H1 (cell line): ENCODE results near the gene ZNF618. TPM values are rescaled to one million over a fixed set of nuclear protein-coding genes. Genes with fewer than 3 reads are reported as not detected.

Experiments used
- CTBP2 ChIP-seq: IDR thresholded peaks from 2 replicates; pipeline ENCODE4 v1.7.0; 2011; ENCODE audit warnings: borderline replicate concordance, mild to moderate bottlenecking, moderate library complexity, mixed read lengths, low read length; ENCODE audit not compliant: insufficient read depth, insufficient read length
- JUND ChIP-seq: IDR thresholded peaks from 2 replicates; pipeline ENCODE4 v1.6.1; 2011; ENCODE audit warnings: mild to moderate bottlenecking, improper control_type of control experiment, low read length
- RNF2 ChIP-seq: fragments of 200-900, 300-1000 bp; sonication (generic); IDR thresholded peaks from 2 replicates; pipeline ENCODE4 v1.7.1; 2016; ENCODE audit warnings: borderline replicate concordance, low read depth, mild to moderate bottlenecking, antibody characterized with exemption, low read length; ENCODE audit not compliant: poor library complexity, severe bottlenecking; ENCODE audit errors: missing control alignments
- polyA plus RNA-seq, 7 experiments: library from polyadenylated mRNA; depleted of rRNA in 3 of 7; stranded (reverse) in 5 of 7; unstranded in 2 of 7; fragments of >200 nt in 5 of 7; fragments of 200-250 nt in 2 of 7; gene quantifications; 1 replicate in 5 of 7; 2 replicates in 1 of 7; 4 replicates in 1 of 7; pipeline versions ENCODE4 v1.2.1 to v1.2.3, GENCODE V29; 2011 to 2013; ENCODE audit warnings: missing spikeins in 2 of 7, mixed read lengths in 2 of 7
- total RNA-seq: library from RNA; stranded (reverse); fragmentation: NEBNext Ultra II Directional; extraction: Animal tissue kit (Norgen Biotek cat#: 25700); gene quantifications from 2 replicates; pipeline ENCODE4 v1.2.1, GENCODE V29; 2021

Gene ZNF618
- total and polyA plus RNA-seq, 2 of the 8 experiments (the other 6 are each of a cell fraction or from before 2014, with no cell fraction given): 9.6 to 28.5 TPM

GRCh38 chr9:114047717-114048116 is 171.6 kb downstream of the ZNF618 start (continued):
- TF ChIP-seq CTBP2: no peak
- TF ChIP-seq RNF2: no peak
- TF ChIP-seq JUND: no peak
- TF ChIP-seq, all 59 proteins: peak for 2
